Stimulated activated CD4-positive, alpha-beta T cell treated with anti-CD3 and anti-CD28 coated beads, TNF-alpha, amount 100 ng/mL, for 24 hours (primary cell): ENCODE data around the gene LYAR.

Source experiments
- DNase-seq, 3 experiments: peaks; one replicate each; pipeline ENCODE4 v3.0.0-alpha.2; 2020; ENCODE audit warnings: low read depth in 3 of 3

The LYAR gene, protein sequence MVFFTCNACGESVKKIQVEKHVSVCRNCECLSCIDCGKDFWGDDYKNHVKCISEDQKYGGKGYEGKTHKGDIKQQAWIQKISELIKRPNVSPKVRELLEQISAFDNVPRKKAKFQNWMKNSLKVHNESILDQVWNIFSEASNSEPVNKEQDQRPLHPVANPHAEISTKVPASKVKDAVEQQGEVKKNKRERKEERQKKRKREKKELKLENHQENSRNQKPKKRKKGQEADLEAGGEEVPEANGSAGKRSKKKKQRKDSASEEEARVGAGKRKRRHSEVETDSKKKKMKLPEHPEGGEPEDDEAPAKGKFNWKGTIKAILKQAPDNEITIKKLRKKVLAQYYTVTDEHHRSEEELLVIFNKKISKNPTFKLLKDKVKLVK

DNA sequence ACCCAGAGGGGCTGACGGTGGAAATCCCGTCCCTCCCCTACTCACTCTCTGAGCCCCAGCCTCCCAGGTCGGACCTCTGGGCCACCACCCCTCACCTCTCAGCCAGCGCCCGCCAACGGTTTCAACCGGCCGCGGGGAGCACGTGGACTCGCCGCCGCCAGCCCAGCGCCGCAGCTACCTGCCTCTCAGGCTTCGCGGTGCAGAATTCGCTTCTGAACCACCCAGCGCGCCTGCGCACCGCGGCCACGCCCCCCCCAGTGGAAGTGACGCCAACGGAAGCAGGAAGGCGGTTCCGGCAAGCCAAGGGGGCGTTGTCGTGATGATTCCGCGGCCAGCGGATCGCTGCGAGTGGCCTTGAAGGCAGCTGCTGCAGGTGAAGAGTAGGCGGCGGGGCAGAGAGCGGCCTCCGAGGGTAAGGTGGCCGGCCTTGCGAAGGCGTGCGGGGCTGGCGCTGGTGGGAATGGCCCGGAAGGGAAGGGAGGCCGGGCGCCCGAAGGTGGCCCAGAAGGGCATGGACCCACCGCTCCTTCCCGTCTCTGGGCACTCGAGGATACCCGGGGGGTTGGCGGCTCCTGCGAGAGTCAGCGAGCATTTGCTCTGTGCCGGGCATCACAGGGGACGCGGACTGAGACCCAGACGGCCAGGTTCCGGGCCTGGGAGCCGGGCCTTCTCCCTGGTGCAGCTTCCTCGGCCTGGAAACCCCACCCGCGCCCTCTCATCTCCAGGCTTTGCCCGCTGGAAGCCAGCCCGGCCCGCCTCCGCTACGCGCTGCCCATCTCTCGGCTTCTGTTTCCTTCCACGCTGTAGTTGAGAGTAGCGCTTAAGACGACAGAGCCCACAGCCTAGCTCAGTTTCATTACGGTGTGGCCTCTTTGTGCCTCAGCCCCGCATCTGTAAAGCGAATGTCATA is at the start of gene LYAR, which contains the start of gene ZBTB49:
TSS of gene LYAR (minus strand) at position 214 of the 910 bp plus-strand sequence. CDS start 6,412 bp downstream, outside the sequence.
TSS of gene ZBTB49 (plus strand) at position 311 of the 910 bp plus-strand sequence. CDS start 9,695 bp downstream, outside the sequence.
- DNase-seq: peak; percentile 94

DNA sequence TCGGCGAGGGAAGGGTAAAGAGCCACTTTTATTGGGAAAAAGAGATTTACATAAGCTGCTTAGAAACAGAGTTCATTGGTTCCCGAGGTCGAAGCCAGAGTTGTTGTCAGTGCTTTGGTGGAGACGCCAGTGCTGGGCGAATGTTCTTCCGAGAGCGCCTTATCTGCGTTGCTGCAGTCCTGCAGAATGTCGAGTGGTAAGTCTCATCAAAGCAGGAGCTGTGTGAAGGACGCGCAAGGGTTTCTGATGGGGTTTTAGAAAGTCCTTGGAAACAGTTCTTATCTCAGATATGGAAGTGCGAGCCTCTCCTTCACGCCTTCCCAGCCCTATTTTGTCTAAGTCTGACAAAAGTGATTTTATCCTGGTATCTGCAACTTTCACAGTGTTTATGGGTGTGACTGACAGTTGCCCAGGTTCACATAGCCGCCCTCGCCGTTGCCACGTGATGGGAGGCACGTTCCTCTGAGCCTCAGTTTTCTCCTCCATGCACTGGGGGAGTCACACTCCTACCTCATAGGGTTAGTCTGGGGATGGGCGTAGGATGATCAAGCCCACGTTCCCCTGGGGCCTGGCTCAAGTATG is 49.6 kb upstream of the LYAR start:
- no peak for DNase-seq

DNA sequence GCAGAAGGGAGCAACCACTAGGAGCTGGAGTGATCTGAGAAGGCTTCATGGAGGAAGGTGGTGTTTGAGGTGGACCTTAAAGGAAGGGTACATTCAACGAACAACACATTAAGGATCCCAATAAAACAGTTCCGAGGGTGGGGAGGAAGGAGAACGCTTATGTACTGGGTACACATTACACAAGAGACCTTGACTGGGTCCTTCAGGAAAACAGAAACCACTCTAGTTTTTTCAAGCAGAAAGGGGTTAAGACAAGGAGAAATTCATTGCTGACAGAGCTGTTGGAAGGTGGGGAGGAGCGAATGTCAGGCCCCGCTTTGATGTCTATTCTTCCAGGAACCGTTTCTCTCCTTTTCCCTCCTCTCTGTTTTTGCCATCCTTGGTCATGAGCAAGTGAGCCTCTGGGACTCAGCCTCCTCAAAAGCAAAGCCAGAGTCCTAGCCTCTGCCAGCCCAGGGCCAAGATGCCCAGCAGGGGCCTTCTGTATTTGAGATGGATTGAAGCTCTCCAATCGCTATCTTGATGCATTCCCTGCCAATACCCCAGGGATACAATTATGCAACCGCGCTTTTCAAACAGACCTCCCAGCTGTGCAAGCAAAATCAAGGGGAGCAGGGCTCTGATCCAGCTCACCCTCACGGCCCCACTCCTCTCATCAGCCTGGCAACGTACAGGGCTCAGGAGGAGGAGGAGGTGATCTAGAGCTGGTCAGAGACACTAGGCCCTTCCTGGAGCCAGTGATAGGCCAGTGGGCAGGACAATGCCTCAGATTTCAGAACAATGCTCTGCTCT is 48.5 kb upstream of the LYAR start:
- no peak for DNase-seq

DNA sequence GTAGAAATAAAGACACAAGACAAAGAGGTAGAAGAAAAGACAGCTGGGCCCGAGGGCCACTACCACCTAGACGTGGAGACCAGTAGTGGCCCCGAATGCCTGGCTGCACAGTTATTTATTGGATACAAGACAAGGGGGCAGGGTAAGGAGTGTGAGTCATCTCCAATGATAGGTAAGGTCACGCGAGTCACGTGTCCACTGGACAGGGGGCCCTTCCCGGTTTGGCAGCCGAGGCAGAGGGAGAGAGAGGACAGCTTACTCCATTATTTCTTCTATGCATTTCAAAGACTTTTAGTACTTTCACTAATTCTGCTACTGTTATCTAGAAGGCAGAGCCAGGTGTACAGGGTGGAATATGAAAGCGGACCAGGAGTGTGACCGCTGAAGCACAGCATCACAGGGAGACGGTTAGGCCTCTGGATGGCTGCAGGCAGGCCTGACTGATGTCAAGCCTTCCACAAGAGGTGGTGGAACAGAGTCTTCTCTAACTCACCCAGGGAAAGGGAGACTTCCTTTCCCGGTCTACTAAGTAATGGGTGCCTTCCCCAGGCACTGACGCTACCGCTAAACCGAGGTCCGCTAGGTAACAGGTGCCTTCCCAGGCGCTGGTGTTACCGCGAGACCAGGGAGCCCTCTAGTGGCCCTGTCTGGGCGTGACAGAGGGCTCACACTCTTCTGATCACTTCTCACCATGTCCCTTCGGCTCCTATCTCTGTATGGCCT is 45.0 kb upstream of the LYAR start:
- peak; percentile 50 to 60 (median 52) for DNase-seq

DNA sequence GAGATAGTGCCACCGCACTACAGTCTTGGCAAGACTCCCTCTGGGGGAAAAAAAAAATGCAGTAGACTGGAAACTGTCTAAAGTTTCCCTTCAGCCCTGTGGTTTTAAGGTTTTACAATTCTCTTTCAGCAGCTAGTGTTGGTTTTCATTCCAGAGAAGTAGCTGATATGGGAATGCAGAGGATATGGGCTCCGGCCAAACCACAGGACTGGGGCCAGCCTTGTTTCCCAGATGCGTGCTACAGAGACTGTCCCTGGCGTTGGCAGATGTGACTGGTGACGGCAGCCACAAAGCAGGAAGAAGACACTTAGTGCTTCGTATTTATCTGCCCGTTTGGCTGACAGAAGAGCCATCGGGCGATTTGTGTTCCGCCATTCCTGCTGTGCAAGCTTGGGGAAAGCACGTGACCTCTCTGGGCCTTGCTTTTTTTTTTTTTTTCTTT is 43.3 kb upstream of the LYAR start:
- no peak for DNase-seq

DNA sequence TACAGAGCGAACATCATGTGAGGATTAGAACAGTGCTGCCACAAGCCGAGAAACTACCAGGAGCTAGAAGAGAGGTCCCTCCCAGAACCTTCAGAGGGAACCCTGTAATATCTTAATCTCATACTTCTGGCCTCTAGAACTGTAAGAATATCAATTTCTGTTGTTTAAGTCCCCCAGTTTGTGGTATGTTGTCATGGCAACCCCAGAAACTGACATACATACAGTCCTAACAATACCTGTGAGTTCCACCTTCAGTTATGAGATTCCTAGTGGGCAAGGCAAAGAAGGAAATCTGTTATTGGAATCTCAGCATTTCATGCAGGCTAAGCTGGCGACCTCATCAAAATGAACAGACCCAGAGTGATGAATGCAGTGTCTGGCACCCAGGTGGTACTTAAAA is 42.6 kb upstream of the LYAR start:
- no peak for DNase-seq

DNA sequence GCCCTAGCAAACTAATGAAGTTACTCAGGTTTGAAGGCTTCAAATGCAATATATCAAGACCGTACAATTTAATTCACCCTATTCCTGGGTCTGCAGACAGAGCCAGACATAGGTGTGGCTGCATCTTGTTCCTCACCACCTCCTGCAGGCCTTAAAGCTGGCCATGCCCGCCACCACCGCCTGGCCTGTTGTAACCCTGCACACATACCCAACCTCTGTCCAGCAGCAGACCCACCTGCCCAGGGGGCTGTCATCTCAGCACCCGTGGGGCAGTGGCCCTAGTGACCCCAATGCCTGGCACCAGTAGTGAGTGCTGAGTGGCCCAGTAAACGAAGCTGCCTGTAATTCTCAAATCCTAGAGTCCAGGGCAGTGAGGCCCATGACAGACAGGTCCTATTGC is 40.8 kb upstream of the LYAR start:
- DNase-seq: no peak

DNA sequence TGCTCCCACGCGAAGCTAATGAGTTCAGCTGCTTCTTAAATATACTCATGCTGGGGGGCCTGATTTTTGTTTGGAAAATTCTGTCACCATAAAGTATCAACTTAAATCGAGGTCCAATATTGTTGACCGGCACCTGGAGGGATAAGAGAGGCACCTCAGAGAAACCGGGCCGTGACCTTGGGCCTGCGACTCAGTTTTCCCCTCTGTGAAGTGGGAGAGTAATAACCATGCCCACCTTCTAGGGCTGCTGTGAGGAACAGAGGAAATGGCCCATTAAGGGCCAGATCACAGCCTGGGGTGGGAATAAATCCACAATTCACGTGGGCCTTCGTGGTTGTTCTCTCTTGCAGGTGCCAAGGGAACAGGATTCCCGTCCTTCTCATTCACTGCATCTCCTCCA is 39.5 kb upstream of the LYAR start:
- DNase-seq: no peak

DNA sequence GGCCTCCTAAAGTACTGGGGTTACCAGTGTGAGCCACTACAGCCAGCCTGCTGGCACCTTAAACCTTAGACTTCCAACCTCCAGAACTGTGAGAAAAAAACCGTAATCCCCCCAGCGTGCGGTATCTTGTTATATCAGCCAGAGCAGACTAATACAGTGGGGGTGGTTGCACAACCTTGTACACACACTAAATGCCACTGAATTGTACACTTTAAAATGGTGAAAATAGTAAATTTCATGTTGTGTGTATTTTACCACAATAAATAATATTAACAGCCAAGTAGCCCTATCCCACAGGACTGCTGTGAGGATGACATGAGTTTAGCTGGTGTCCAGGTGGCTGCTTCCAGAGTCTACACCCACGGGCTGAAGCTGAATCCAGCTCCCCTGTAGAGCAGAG is 38.9 kb upstream of the LYAR start:
- no peak for DNase-seq

DNA sequence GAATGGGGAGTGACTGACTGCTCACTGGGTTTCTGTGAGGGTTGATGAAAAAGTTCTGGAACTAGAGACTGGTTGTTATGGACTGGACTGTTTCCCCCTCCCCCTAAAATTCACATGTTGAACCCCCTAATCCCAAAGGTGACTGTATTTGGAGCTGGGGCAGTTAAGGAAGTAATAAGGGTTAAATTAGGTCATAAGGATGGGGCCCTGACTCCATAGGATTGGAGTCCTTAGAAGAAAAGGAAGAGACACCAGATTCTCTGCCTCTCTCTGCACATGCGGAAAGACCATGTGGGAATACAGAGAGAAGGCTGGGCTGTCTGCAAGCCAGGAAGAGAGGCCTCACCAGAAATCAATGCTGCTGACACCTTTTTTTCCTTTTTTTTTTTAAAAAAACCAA is 38.3 kb upstream of the LYAR start:
- DNase-seq: no peak

DNA sequence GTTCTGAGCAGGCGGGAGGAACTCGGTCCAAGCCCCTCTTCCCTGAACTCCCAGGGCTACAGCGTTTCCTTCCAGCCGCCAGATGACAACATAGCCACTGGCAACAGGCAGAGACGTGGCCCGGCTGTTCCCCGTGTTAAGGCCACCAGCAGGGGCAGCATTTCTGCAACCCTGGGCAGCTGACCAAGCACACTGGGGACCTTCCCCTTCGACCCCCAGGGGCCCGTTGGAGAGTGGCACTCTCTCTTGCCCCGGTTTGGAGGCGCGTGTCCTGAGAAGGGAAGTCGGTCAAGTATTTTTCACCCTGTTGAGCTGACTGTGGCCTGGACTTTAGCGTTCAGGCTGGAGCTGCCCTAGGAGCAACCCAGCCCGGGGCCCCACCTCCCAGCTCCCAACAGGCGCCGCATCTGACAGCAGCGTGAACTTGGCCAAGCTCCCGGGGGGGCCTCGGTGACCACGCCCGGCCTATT is 37.7 kb upstream of the LYAR start:
- DNase-seq: no peak

DNA sequence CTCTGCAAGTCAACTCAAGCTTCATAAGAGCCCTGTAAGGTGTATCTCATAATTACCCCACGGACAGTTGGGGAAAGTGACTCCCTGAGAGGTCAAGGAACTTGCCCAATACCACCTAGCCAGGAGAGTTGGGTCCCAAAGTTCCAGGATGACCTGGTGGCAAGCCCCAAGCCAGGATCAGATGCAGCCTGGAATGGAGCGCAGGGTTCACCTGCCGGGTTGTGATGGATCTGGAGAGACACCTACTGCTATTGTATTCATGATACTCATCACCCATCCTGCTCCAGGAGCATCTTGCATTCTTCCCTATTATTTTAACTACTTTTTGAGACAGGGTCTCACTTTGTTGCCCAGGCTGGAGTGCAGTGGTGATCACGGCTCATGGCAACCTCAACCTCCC is 36.2 kb upstream of the LYAR start:
- DNase-seq: no peak

DNA sequence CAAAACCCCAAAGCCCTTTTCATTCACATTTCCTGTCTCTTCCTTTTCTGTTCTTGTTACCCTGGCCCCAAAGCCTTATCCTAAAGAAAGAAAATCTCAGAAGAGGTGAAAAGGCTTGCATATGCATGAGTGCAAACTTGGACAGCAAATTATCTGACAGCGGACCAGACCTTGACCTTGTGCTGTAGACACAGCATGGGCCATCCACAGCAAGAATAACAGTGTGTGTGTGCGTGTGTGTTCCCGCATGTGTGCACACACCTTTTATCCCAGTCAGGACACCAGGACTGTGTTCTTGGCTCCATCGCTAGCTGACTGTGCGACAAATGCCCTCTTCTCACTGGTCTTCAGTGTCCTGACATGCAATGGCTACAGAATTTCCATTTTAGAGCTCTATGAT is 35.4 kb upstream of the LYAR start:
- no peak for DNase-seq

DNA sequence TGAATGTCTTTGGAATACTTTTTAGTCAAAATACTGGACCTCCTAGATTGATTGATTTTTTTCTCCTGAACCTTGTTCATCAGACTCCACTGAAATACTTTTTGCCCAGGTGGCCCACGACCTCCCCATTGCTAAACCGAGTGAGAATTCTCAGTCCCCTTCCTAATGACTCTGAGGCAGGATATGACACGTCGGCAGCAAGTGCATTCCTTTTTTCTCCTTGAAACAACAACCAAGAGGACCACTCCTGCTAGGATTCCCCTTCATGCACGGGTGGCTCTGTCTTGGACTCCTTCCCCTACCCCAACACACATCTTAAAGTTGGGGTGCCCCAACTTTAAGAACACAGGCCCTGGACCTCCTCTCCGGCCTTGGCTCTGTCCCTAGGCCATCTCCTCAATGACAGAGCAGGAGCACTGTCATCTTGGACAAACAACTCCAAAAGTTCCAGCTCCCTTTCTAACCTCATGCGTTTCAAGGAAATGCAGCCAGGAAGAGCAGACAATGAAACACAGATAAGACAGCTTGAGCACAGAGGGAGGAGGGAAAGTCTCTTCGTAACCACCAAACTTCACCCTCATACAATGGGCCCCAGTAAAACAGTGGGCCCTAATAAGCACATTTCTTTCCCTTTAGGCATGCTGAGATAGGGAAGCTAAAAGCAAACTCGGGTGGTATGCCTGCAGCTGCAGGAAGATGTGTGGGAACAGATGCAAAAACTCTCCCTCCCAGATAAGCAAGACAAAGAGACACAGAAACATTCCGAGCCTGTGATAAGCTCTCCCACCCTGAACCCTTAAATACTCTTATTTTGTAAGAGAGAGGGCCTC is 34.0 kb upstream of the LYAR start:
- DNase-seq: no peak

DNA sequence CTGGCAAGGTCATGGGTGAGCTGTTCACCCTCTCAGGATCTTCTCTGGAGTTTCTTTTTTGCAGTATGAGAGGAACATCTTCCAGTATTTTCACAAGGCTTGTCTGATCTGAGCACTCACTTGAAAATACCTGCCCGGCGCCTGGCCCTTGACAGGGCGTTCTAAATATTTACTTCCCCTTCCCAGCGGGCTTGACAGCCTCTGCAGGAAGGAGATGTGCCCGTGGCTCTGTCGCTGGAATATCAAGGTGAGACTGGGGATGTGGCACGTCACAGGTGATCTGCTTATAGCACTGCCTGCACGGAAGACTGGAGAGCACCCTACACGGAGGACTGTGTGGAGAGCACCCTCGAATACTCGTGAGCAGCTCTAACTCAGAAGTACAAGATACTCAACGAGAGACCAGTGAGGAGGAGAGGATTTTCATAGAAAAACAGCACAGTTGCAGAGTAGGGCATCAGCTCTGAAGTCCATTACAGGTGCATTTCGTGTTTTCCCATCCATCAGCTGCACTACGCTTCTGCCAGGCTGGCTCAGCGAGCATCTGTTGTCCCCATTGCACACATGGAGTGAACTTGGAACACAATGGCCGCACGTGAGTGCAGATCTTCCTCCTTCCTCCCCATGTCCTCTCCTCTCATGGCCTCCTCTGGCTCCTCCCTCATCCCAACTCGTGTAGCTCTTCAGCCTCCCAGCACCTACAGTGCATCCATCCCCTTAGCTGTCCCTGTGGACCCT is 32.2 kb upstream of the LYAR start:
- no peak for DNase-seq

DNA sequence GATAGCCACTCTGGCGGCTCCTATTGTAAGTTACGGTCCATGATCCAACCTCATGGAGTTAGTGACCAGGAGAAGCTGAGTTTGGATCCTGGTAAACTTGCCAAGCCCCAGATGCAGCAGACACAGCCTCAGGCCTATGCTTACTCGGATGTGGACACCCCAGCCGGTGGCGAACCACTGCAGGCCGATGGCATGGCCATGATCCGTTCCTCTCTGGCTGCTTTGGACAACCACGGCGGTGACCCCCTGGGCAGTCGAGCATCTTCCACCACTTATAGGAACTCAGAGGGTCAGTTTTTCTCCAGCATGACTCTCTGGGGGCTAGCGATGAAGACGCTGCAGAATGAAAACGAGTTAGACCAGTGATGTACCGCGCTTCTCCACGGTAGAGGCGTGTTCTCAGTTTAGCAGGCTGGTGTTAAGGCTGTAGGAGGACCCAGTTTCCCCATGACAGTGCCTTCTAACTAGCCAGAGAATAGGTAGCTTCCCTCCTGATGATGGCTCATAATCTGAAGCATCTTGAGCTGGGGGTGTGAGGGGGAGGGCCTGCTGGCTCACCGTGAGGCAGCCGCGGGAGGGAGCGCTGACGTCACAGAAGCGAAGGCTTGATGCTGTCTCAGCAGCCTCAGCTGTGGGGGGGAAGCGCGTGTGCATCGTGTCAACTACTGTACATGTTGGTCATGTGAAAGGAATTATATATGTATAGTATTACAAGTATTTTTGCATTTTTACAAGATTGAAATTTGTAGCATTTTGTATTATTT is 31.2 kb upstream of the LYAR start:
- DNase-seq: no peak

DNA sequence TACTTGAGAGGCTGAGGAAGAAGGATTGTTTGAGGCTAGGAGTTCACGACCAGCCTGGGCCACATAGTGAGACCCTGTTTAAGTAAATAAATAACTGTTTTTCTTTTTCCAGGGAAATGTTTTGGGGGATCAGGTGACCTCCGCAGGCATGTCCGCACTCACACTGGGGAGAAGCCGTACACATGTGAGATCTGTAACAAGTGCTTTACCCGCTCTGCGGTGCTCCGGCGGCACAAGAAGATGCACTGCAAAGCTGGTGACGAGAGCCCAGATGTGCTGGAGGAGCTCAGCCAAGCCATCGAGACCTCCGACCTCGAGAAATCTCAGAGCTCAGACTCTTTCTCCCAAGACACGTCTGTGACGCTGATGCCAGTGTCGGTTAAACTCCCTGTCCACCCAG is 30.6 kb upstream of the LYAR start:
- DNase-seq: no peak

DNA sequence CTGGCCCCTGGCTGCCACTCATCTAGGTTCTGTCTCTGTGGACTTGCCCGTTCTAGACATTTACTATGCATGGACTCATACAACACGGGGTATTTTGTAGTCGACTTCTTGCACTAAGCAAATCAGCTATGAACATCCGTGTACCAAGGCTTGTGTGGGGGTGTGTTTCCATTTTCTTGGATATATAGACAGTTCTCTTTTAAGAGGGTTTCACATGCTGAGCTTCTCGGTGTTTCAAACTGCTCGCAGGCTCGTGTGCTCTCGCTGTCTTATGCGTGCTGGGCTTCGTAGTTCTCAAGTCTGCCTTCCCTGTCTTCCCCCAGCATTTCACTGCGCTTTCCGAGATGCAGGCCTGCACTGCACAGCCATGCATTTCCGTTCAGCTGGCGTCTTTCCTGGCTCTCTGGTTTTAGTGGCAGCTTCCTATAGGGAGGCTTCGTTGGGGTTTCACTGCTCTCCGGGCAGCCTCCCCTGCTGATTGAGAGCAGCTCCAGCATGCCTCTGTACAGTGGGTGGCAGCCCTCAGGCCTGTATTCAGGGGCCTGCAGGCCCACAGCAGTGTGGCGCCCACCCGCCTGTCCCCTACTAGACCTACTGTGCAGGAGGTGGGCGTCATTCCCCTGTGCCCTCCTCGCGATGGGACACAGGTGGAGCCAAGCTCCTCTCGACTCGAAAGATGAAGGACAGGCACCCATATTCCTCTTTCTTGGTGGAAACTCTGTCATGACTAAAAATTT is 27.7 kb upstream of the LYAR start:
- no peak for DNase-seq
